RWPE1 (cell line): ENCODE results near the gene PSMB2.

Experiments
- CTCF ChIA-PET: fragments of 350-600 bp; sonication (Branson Sonifier 250); formaldehyde crosslinking; extraction: SDS; loops from one replicate; lab custom pipeline; 2021; lab: Yijun Ruan, JAX
- POLR2A ChIA-PET: fragments of 400-600 bp; formaldehyde crosslinking; extraction: SDS; loops from one replicate; lab custom pipeline; 2020; ENCODE audit warnings: antibody characterized with exemption; ENCODE audit not compliant: low non-redundant PET; lab: Yijun Ruan, JAX
- DNase-seq: peaks from one replicate; pipeline ENCODE4 v3.0.0; 2012; ENCODE audit warnings: low spot score
- H3K27ac ChIP-seq: fragments of 450-650 bp; 2 replicates; pipeline ENCODE4 v1.5.1; 2017
- TF ChIP-seq, protein P1 (sequence below): fragments of 450-650 bp; conservative IDR thresholded peaks from 2 replicates; pipeline ENCODE4 v1.5.1; 2017; ENCODE audit warnings: low read depth, mild to moderate bottlenecking

PSMB2 gene

DNA sequence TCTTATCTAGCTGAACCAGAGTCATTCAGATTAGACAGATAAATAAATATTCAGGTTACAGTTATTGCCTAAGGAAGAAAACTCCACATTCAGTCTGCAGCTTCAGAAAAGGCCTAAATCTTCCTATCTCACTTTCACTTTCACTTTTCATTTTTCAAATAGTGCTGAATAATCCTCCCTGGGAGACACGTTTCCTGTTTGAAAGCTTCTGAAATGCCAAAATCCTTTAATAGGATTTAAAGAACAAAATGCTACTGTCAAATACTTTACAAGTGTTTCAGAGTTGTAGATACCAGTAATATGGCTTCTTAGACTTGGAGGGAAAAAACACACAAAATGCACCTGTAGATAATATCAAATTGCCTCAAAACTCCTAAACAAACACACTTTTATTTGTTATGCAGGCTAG is 3.9 kb downstream of the PSMB2 start:
- peak; percentile 41 for DNase-seq
- POLR2A ChIA-PET = no interaction called here
- TF ChIP-seq, protein P1, sequence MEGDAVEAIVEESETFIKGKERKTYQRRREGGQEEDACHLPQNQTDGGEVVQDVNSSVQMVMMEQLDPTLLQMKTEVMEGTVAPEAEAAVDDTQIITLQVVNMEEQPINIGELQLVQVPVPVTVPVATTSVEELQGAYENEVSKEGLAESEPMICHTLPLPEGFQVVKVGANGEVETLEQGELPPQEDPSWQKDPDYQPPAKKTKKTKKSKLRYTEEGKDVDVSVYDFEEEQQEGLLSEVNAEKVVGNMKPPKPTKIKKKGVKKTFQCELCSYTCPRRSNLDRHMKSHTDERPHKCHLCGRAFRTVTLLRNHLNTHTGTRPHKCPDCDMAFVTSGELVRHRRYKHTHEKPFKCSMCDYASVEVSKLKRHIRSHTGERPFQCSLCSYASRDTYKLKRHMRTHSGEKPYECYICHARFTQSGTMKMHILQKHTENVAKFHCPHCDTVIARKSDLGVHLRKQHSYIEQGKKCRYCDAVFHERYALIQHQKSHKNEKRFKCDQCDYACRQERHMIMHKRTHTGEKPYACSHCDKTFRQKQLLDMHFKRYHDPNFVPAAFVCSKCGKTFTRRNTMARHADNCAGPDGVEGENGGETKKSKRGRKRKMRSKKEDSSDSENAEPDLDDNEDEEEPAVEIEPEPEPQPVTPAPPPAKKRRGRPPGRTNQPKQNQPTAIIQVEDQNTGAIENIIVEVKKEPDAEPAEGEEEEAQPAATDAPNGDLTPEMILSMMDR = no peak
- H3K27ac ChIP-seq = no peak overlapping the region
- CTCF ChIA-PET = no interaction called here

DNA sequence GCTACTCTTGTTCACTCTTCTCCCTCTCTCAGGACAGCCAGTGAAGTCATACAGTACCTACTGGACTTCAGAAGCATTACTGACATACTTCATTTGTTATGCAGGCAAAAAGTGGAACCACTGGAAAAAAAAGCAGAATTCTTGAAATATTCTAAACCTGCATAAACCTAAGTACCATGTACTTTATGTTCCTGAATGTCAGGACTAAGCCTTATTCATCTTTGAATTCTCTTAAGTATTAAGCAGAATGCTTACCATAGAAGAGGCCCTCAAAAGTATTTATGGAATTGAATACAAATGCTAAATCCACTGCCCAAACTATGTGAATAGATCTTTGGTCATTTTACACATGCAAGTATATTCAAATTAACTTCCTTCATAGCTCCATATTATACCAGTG is 7.8 kb downstream of the PSMB2 start:
- DNase-seq = no peak

DNA sequence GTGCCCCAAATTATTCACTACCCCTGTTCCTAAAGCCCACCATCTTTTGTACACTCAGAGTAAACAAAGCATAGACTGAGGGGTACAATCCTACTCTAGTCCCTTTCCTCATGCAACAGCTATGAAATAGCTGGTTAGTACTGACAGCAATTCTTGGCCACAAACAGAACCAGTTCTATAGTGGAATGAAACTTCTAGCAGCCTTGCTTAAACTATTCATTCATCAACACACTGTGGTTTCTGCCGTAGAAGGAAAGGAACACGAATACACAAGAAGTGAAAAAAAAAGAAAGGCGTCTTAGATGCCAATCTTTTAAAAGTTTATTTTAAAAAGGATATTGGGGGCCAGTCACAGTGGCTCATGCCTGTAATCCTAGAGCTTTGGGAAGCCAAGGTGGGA is 9.9 kb downstream of the PSMB2 start:
- CTCF ChIA-PET = interaction anchor here (0.7 kb wide), 1 partner anchor 717 kb away, joined by 3 read pairs; no protein-coding TSS in a partner anchor
- POLR2A ChIA-PET = no interaction called here
- TF ChIP-seq, protein P1 = no peak

More for the DNA sequence above, 7.8 kb downstream of the PSMB2 start:
- no peak overlapping the region for H3K27ac ChIP-seq
- TF ChIP-seq, protein P1 = no peak
- POLR2A ChIA-PET = no interaction called here
- CTCF ChIA-PET = no interaction called here

DNA sequence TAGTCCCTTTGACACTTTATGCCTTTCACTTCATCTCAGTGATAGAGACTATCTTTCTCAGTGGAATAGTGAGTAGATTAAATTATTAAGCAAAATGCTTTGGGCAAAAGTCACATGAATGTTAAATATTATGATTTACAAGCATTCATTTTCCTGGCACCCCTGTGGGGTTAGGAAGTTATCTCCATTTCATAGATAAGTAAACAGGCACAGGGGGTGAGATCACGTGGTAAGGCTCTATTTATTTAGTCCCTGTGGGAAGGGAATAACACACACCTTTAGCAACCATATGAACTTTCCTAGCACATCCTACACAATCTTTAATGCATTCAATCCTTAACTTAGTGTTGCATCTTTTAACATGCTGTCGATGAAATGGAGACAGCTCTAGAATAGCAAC is 12.3 kb downstream of the PSMB2 start:
- no peak for DNase-seq
- ChIA-PET POLR2A (no interaction called here), CTCF (no interaction called here)
- TF ChIP-seq, protein P1 = no peak
- no peak overlapping the region for H3K27ac ChIP-seq

More for the DNA sequence above, 9.9 kb downstream of the PSMB2 start:
- H3K27ac ChIP-seq = no peak overlapping the region
- no peak for DNase-seq

DNA sequence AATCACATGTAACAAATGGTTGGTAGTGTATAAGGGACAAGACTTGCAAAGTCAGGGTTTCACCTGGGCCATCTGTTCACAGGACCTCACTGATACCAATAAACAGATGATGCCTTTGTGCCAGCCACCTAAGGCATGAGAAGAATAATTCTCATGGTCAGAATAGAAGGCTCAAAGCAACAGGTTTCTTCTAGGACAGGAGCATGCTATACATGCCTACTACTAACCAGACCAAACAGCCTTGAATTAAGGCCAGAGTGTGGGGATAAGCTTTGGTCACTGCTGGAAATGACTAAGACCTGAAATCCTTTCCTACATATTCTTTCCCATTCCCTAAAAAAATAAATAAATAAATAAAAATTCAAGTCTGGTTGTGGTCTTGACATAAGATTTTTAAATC is 17.5 kb downstream of the PSMB2 start:
- POLR2A ChIA-PET = no interaction called here
- DNase-seq = no peak
- TF ChIP-seq, protein P1 = no peak
- no peak overlapping the region for H3K27ac ChIP-seq
- CTCF ChIA-PET = interaction anchor here (0.7 kb wide), 1 partner anchor 30 kb away, joined by 3 read pairs; no protein-coding TSS in a partner anchor

DNA sequence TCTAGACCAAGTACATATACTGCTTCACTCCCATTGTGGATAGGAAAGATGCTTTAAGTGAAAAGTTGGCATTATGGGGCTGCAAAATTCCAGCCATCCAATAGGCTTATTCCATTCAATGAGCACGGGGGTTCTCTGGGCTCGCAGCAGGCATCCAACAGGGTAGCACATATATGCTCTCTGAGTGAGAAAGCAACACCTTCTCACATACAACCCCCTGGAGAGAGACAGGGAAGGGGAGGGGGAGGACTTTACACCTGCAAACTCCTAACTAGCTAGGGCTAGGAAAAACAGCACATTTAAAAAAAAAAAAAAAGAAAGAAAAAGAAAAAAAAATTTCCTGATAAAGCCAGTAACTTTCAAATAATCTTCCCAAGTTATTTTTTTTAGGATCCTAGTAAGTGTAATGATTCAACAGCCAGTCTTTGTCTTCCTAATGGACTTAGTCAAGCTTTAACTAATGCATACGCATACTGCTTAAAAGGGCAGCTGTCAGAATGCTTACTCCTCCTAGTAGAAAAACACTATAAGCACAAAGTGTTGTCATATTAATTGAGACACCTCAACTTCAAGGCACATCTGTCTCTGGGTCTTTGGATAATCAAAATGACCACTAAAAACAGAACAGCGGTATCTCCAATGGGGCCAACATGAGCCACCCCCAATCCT is 18.7 kb downstream of the PSMB2 start:
- no peak for DNase-seq
- H3K27ac ChIP-seq = no peak overlapping the region
- CTCF ChIA-PET = no interaction called here
- TF ChIP-seq, protein P1 = no peak
- POLR2A ChIA-PET = no interaction called here
